HG03095 (cell line): Measurements from ENCODE around the gene ZNF791.
"Not testable (repeated sequence)": the region's sequence is repeated elsewhere in the genome, so short reads cannot be mapped to it uniquely, and the experiment has no call there.

Source experiments
- ATAC-seq: cut with Tn5 transposase; IDR thresholded peaks from one replicate; pipeline ENCODE4 v1.9.1; 2021; ENCODE audit warnings: moderate library complexity; ENCODE audit not compliant: unreplicated experiment

ZNF791 gene

GRCh38 chr19:12610540-12611360 is at the start of gene ZNF791, which contains the start of gene ZNF490:
TSS of gene ZNF791 (plus strand) at chr19:12610920. CDS start at chr19:12611080, 160 bp downstream.
TSS of gene ZNF490 (minus strand) at chr19:12610813. CDS start at chr19:12610680, 133 bp downstream.
- ATAC-seq: peak; percentile 55

- ATAC-seq: no peak
These were observed 46.6 kb upstream of the ZNF791 start for GRCh38 chr19:12564016-12564664.

GRCh38 chr19:12566380-12566779 is 44.3 kb upstream of the ZNF791 start:
- not testable (repeated sequence) for ATAC-seq

- ATAC-seq: no peak
These were observed 42.8 kb upstream of the ZNF791 start for GRCh38 chr19:12567951-12568350.

- no peak for ATAC-seq
These were observed 36.7 kb upstream of the ZNF791 start for GRCh38 chr19:12574036-12574435.

GRCh38 chr19:12578641-12579040 is 32.1 kb upstream of the ZNF791 start:
- no peak for ATAC-seq

- no peak for ATAC-seq
These were observed 30.5 kb upstream of the ZNF791 start for GRCh38 chr19:12580180-12580694.

GRCh38 chr19:12581100-12581499 is 29.6 kb upstream of the ZNF791 start:
- ATAC-seq: no peak

- no peak for ATAC-seq
These were observed 14.2 kb upstream of the ZNF791 start for GRCh38 chr19:12596485-12596884.

- no peak for ATAC-seq
These were observed 13.7 kb upstream of the ZNF791 start for GRCh38 chr19:12596927-12597548.

GRCh38 chr19:12597594-12597993 is 13.1 kb upstream of the ZNF791 start:
- ATAC-seq: no peak

GRCh38 chr19:12603714-12604113 is 7.0 kb upstream of the ZNF791 start:
- no peak for ATAC-seq

GRCh38 chr19:12606796-12607195 is 3.9 kb upstream of the ZNF791 start:
- ATAC-seq: no peak

GRCh38 chr19:12607631-12608030 is 3.1 kb upstream of the ZNF791 start:
- no peak for ATAC-seq

- no peak for ATAC-seq
These were observed 610 bp downstream of the ZNF791 start for GRCh38 chr19:12611361-12611699.

GRCh38 chr19:12617646-12618045 is 6.9 kb downstream of the ZNF791 start:
- ATAC-seq: no peak

GRCh38 chr19:12621253-12622024 is 10.7 kb downstream of the ZNF791 start:
- ATAC-seq: not testable (repeated sequence)

- no peak for ATAC-seq
These were observed 12.8 kb downstream of the ZNF791 start for GRCh38 chr19:12623361-12624031.

GRCh38 chr19:12626958-12627357 is 16.2 kb downstream of the ZNF791 start:
- no peak for ATAC-seq
